Measurements from ENCODE around the gene GPATCH2L. TPM values are rescaled to one million over a fixed set of nuclear protein-coding genes. Genes with fewer than 3 reads are reported as not detected.

GPATCH2L gene
- polyA plus RNA-seq, 12 donors: 19.9 to 30.0 (median 25.3) TPM; not detected in 1

DNA sequence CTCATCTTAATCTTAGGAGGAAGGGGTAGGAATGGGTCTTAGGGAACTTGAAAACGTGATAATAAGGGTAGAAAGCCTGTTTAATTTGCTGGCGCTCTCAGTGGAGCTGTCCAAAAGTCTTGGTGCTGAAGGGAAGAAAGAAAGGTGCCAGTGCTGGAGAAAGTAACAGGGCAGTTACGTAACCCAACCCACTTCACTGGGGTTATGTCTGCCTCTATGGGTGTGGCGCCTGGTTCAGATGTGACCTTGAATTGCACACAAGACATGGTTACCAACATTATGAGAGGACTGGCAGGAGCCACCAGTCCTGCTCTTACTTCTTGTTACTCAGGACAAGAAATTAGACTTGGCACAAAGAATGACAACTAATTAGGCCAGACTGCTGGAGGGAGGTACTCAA, 18.6 kb upstream of the GPATCH2L start:
- DNase-seq: peak; percentile 46

DNA sequence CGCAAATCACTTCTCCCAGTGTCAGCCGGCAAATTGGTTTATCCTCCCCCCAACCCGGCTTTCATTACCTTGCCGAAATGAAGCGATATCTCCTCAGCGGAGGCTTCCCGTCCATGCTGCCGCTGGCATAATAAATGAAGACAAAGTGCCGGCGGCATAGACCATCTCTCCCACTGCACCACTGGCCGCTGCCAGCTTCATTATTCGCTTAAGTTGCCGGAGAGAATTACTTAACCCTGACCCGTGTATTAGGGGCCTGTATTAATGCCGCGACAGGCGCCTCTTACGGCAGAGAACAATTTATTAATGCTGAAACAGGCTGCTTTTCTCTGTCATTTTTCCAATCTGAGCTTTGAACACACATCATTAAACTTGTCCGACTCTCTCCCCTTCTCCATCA, 17.5 kb upstream of the GPATCH2L start:
- no peak for DNase-seq

DNA sequence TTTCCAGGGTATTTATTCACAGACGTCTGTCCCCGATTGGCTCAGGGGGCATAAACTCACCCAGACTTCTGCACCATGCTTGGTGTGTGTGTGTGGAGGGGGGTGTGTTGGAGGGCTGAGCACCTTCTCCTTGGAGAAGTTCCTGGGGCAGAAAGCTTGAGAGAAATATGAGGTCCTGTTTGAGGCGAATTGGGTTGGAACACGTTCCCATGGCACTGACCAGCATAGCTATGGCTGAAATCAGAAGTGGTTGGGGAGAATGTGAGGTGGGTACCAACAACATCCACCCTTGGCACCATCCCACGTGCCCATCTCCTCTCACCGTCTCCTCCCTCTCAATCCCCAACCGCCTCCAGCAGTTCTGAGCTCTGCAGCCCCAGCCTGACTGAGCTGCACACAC, 16.0 kb upstream of the GPATCH2L start:
- DNase-seq: no peak

DNA sequence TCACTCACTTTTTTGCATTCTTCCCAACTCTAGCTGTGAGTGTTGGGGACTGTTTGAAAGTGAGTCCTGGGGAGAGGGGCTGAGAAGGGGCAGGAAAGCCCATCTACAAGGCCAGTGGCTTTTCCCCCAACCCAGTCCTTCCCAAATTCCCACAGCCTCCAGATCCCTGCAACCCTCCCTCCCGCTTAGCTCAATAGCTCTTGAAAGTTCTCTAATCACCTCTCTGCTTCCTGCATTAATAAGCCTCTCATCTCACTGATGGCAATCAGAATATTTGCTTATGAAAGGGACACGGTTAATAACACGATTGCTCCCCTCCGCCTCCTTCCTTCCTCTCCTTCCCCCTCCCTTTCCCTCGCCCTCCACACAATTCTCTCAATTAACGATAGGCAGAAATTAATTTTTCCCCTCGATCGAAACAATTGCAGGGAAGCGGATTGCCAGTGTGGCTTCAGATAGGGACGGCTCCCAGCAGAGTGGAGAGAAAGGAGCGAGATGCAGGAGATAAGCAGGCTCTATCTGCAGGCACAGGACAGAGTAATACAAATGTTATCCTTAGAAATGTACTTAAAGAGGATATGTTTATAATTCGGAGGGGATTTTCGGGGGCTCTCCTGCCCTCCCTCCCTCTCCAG, 15.1 kb upstream of the GPATCH2L start:
- DNase-seq: no peak

DNA sequence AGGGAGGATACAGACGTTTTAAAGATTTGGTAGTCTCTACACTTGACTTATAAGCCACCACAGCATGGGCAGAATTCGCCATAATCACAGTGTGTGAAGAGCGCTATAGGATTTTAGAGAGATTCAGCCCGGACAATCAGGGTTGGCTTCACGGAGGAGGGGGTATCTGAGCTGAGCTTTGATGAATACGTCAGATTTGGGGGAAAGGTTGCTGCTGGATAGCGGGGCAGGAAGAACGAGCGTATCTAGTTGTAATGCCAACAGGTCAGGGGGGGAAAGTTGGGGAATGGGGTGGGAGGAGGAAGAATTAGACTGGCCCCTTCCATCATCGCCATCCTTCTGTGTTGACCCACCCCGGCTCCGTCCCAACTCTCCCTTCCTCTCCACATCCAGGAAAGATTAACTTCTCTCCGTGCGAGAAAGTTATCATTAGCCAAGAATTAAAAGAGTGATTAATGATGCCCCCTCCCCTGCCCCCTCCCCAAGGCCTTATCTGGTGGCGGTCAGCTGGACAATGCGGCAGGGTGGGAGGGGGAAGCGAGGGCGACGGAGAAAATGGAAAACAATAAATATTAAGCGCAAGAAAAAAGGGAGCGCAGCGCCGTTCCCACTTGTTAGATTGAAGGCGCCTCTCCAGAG, 13.5 kb upstream of the GPATCH2L start:
- DNase-seq: no peak

DNA sequence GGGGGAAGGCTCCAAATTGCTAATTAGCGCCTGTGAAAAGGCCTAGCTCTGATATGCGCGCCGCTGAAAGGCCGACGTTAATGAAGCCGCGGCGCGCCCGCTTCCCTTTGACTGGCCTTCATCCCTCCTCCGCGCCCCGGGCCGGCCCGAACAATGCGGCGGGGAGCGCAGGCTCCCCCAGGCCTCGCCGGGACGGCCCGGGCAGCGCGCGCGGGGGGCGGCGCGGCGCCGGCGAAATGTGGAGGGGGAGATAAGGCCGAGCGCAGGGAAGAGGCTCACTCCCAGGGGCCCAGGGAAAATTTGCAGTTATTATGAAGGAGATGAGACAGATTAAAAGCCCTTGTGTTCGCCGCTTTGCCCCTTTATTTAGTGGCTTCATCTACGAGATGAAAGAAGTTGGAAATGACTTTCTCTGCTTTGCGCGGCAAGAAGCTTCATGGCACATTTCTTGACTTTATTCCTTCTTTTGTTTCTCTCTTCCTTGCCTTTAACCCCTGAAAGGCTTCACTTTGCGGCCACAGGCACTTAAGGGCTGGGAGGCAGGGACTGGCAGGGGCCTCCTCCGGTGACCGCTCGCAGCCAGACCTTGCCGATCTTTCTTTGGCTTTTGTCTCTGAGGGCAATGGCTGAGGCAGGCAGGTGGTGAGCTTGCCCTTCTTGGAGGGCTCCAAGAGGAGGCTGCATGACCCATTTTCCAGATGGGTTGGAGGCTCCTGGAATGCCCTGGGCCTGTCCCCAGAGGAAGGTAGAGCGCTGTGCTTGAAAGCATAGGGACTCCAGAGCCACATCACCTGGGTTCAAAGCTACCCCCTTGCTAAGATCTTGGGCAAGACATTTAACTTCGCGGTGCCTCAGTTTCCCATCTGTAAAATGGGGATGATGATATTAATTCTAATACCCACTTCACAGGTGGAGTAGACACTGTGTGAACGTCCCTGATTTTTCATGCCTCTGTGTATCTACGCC, 12.7 kb upstream of the GPATCH2L start:
- no peak for DNase-seq

DNA sequence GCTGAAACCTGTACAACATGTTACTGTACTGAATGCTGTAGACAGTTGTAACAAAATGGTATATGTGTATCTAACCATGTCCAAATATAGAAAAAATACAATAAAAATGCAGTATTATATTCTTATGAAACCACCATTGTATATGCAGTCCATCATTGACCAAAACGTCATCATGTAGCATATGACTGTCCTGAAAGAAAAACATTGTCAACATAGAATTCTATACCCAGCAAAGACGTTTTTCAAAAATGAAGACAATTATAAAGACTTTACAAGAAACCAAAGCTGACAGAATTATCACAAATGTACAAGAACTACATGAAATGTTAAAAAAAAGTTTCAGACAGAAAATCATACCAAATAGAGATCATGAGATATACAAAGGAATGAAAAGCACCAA, 8.1 kb upstream of the GPATCH2L start:
- DNase-seq: no peak

- no peak for DNase-seq
Observed at GRCh38 chr14:76146976-76147375, 4.7 kb upstream of the GPATCH2L start.

- no peak for DNase-seq
Observed at GRCh38 chr14:76149196-76149595, 2.5 kb upstream of the GPATCH2L start.

GRCh38 chr14:76152333-76152681, 585 bp downstream of the GPATCH2L start:
- peak; percentile 51 for DNase-seq

DNA sequence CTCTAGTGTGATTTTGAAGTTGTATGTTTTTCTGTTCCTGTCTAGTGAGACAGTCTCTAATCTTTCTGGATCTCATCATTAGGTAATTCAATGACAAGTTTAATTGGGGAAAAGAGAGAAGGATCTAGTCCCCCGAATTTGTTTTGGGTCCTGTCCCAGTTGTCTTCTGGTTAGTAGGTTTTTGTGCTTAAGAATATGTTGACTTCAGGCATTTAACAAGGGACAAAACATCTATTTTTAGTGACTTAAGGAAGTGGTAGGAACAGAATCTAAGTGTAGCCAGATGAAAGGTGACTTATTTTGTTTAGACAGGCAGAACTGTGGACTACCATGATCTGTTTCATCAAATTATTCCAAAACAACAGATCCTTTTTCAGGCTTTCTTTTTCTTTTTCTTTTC, 2.2 kb downstream of the GPATCH2L start:
- DNase-seq: no peak

GRCh38 chr14:76154539-76155126, 2.9 kb downstream of the GPATCH2L start:
- no peak for DNase-seq

DNA sequence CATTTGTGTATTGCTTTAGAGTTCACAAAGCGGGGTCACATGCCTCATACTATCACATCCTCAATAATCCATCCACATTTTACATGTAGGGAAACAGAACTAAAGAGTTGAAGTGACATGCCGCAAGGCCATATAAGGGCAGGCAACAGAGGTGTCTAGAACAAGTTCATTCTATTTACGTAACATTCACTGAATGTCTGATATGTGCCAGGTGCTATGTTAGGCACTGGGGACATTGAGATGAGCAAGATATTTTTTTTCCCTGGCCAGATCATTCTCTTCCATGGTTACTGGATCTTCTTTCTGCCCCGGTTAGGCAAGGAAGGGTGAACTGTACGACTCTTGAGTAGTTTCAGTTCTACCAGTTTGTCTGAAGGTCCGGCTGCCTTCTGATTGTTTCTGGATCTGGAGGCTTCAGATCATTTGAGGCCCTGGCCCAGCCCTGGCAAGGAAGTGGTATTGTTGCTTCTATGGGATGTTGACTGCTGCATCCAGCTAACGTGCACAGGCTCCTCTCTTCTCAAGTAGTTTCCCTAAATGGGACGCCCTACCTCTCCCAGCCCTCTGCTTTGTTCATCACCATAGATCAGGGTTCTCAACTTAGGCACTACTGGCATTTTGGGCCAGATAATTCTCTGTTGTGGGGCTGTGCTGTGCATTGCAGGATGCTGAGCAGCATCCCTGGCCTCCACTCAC, 12.1 kb downstream of the GPATCH2L start:
- no peak for DNase-seq

- DNase-seq: no peak
Observed at GRCh38 chr14:76168531-76168930, 16.8 kb downstream of the GPATCH2L start.

DNA sequence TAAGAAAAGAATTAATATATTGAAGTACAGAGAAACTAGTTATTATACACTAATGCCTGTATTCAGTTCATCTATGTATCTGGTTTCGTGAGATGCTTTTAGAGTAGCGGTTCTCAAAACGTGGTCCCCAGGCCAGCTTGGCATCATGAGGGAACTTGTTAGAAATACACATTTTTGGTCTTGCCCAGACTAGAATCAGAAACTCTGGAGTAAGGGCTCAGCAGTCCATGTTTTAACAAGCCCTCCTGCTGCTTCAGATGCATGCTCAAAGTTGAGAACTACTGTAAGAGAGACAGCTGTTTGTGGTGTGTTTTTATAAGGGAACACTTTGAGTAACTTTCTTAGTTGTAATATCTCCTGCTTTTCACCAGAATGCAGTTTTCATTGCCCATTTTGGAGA, 18.1 kb downstream of the GPATCH2L start:
- no peak for DNase-seq

DNA sequence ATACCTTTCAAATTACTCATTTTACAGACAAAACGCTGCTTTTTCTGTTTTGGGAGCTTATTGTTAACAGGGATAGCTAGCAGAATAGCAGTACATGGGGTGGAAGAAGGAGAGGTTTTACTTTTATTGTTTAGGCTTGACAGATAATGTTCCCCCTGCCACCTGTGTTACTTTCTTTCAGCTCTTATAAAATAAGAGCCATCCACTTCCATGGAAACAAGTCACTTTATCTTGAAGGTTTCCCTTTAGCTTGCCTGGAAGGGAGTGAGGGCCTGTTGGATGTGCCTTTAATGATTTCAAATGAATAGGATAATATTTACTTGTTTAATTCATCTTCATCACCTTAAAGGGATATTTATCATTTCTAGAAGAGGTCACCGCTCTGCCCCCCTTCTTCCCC, 23.3 kb downstream of the GPATCH2L start:
- DNase-seq: no peak

DNA sequence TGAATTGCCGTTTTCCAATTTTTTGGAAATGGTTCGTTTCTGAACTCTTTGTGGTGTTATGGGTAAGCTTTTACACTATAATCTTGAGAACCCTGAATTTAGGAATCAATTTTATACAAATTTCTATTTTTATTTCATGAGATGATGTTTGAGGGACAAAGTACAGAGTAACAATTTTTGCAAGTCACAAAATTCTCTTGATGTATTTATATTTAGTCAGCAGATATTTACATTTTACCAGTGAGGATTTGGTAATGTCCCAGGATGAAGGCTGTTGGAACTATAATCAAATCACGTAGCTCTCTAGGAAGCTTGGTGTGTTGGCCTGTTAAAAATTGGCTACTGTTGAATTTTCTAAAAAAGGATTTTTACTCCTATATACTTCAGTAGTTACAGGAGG, 24.2 kb downstream of the GPATCH2L start:
- no peak for DNase-seq

DNA sequence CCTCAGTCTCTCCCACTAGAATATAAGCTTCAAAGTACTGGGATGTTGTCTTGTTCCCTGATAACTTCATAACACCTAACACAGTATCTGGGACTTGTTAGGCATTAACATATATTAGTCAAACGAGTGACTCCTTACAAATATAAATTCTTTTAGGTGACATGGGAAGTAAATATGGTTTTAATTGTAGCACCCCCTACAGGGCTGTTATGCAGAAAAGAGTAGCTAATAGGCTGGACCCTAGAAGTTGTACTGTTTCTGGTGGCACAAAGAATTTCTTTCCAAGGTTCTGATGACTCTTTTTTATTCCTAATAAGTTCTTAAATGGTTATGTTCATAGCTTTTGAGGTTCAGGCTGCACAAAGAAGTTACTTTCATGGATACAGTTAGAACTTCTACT, 29.8 kb downstream of the GPATCH2L start:
- DNase-seq: no peak

- DNase-seq: no peak
Observed at GRCh38 chr14:76186308-76187027, 34.7 kb downstream of the GPATCH2L start.

- DNase-seq: peak; percentile 8
Observed at GRCh38 chr14:76191297-76191696, 39.6 kb downstream of the GPATCH2L start.

DNA sequence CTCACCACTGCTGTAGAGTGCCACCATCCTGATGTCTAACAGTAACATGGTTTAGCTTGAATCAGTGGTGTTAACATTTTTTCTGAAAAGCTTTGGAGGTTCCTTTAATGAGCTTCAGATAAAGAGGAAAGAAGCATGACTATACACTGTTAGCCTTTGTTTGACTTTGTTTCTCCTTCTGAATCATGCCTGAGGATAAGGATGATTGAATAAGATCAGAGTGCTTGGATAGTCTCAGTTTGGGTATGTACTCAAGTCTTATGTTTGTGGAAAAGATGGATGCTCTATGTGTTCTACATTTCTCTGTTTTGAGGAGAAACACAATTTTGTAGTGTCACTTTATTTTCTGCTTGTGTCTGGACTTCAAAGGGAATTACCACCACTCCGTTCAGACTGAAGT, 42.0 kb downstream of the GPATCH2L start:
- DNase-seq: no peak
